ENCODE results near the gene OR2G2.

- no peak for TF ChIP-seq POLR2AphosphoS5 (IDR thresholded peaks at IDR 0.05)
- no peak for TF ChIP-seq CTCF (IDR thresholded peaks at IDR 0.05)
- TF ChIP-seq POLR2A (IDR thresholded peaks at IDR 0.05): no peak
- TF ChIP-seq EP300 (IDR thresholded peaks at IDR 0.05): no peak
Measured at GRCh38 chr1:247578946-247579460, 9.2 kb upstream of the OR2G2 start.

Data from stomach (tissue), 4 donors.